Measurements from ENCODE around the gene WWC1.

The WWC1 gene

GRCh38 chr5:168464641-168465040 lies 173.2 kb downstream of the WWC1 start:
- TF ChIP-seq, protein P1, sequence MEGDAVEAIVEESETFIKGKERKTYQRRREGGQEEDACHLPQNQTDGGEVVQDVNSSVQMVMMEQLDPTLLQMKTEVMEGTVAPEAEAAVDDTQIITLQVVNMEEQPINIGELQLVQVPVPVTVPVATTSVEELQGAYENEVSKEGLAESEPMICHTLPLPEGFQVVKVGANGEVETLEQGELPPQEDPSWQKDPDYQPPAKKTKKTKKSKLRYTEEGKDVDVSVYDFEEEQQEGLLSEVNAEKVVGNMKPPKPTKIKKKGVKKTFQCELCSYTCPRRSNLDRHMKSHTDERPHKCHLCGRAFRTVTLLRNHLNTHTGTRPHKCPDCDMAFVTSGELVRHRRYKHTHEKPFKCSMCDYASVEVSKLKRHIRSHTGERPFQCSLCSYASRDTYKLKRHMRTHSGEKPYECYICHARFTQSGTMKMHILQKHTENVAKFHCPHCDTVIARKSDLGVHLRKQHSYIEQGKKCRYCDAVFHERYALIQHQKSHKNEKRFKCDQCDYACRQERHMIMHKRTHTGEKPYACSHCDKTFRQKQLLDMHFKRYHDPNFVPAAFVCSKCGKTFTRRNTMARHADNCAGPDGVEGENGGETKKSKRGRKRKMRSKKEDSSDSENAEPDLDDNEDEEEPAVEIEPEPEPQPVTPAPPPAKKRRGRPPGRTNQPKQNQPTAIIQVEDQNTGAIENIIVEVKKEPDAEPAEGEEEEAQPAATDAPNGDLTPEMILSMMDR (IDR thresholded peaks at IDR 0.05; ENCODE audit: borderline replicate concordance, insufficient read depth, low read depth, low read length): no peak
- H3K4me3 ChIP-seq (ENCODE audit: low read depth, low read length): no peak overlapping the region

DNA sequence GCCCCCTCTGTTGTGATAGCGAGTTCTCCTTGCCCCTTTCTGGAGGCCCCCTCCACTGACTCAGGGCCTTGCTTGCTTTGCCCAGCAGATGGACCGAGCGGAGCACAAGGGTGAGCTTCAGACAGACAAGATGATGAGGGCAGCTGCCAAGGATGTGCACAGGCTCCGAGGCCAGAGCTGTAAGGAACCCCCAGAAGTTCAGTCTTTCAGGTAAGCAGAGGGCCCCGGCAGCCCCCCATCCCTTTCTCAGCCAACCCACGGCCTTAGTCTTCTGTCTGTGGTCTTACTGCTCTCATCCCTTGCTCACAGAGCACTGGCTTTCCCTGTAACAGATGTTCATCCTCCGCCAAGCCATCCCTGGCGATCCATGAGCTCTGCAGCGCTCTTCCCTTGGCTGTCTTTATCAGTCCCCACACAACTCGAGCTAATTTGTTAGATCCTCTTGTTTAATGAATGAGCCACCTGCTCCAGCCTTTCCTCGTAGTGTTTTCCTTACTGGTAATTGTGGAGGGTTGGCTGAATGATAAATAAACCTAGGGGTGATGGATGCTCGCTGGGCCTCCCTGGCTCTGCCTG lies 176.4 kb downstream of the WWC1 start:
- no peak overlapping the region for H3K4me3 ChIP-seq (ENCODE audit: low read depth, low read length)
- TF ChIP-seq, protein P1 (IDR thresholded peaks at IDR 0.05; ENCODE audit: borderline replicate concordance, insufficient read depth, low read depth, low read length): no peak

DNA sequence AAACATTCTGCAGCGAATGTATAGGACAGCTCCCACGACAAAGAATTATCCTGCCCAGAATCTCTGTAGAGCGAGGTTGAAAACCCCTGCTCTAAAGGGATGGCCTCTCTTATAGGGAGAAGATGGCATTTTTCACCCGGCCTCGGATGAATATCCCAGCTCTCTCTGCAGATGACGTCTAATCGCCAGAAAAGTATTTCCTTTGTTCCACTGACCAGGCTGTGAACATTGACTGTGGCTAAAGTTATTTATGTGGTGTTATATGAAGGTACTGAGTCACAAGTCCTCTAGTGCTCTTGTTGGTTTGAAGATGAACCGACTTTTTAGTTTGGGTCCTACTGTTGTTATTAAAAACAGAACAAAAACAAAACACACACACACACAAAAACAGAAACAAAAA lies 177.4 kb downstream of the WWC1 start:
- TF ChIP-seq, protein P1 (IDR thresholded peaks at IDR 0.05; ENCODE audit: borderline replicate concordance, insufficient read depth, low read depth, low read length): no peak
- no peak overlapping the region for H3K4me3 ChIP-seq (ENCODE audit: low read depth, low read length)

DNA sequence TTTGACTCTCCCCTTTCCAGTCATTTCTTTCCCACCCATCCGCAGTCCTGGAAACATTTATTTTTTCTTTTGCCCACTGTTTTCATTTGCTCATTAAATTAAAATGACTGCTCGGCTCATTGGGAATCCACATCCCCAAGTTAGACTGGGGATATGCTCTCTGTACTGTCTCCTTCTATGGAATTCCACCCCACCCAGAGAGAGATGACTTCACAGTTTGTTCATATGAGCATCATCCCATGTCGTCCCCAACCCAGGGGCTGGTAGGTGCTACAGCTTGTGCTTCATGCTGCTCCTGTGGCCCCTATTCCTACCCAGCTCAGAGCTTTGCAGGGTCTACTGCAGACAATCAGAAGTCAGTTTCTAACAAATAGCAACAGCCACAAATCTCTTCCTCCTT lies 178.4 kb downstream of the WWC1 start:
- no peak overlapping the region for H3K4me3 ChIP-seq (ENCODE audit: low read depth, low read length)
- TF ChIP-seq, protein P1 (IDR thresholded peaks at IDR 0.05; ENCODE audit: borderline replicate concordance, insufficient read depth, low read depth, low read length): no peak

DNA sequence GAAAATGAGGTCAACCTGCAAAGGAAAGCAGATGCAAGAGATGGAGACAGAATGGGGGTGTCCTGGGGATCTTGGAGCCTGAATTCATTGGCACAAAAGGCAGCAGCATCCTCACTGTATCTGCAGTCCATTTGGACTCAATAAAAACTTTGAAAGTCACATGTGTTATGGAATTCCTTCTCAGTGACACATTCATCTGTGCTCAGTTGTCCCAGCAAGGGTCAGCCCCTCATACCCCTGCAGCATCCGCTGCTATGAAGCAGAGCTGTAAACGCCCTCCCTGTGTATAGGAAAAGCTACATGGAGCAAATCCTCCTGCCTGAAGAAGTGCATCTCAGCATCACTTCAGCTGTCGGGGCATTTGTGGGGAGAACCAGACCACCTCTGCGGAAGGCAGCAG lies 180.3 kb downstream of the WWC1 start:
- H3K4me3 ChIP-seq (ENCODE audit: low read depth, low read length): no peak overlapping the region
- TF ChIP-seq, protein P1 (IDR thresholded peaks at IDR 0.05; ENCODE audit: borderline replicate concordance, insufficient read depth, low read depth, low read length): no peak

GRCh38 chr5:168472329-168472728 lies 180.9 kb downstream of the WWC1 start:
- TF ChIP-seq, protein P1 (IDR thresholded peaks at IDR 0.05; ENCODE audit: borderline replicate concordance, insufficient read depth, low read depth, low read length): no peak
- no peak overlapping the region for H3K4me3 ChIP-seq (ENCODE audit: low read depth, low read length)

GRCh38 chr5:168474319-168474718 lies 182.9 kb downstream of the WWC1 start:
- TF ChIP-seq, protein P1 (IDR thresholded peaks at IDR 0.05; ENCODE audit: borderline replicate concordance, insufficient read depth, low read depth, low read length): no peak
- no peak overlapping the region for H3K4me3 ChIP-seq (ENCODE audit: low read depth, low read length)
